Skeletal muscle satellite cell (primary cell): ENCODE measurements around the gene MMP2.
A peak's percentile ranks its signal among the peaks of the same experiment; 100 is the strongest.

ENCODE experiments used
- H3K27me3 ChIP-seq: 2 replicates; pipeline ENCODE4 v1.7.0; 2013; ENCODE audit warnings: low read length; ENCODE audit not compliant: control insufficient read depth, insufficient read depth
- H3K36me3 ChIP-seq: 2 replicates; pipeline ENCODE4 v1.7.0; 2013; ENCODE audit warnings: mild to moderate bottlenecking, control low read depth, low read length; ENCODE audit not compliant: insufficient read depth
- H3K4me1 ChIP-seq: 2 replicates; pipeline ENCODE4 v1.7.0; 2013; ENCODE audit warnings: low read length; ENCODE audit not compliant: control insufficient read depth, insufficient read depth
- H3K4me2 ChIP-seq: 2 replicates; pipeline ENCODE4 v1.7.0; 2013; ENCODE audit warnings: mild to moderate bottlenecking, low read length
- H3K4me3 ChIP-seq: 2 replicates; pipeline ENCODE4 v1.7.0; 2013; ENCODE audit warnings: low read length
- H3K9ac ChIP-seq: 2 replicates; pipeline ENCODE4 v1.7.0; 2013; ENCODE audit warnings: mild to moderate bottlenecking, low read depth, low read length, moderate library complexity
- H3K9me3 ChIP-seq: replicated peaks from 2 replicates; pipeline ENCODE4 v1.7.0; 2013; ENCODE audit warnings: mild to moderate bottlenecking, control low read depth, low read length

MMP2 gene

GRCh38 chr16:55508271-55508921 lies 29.4 kb downstream of the MMP2 start:
- H3K4me2 ChIP-seq = peak overlapping the region; percentile 90
- H3K4me1 ChIP-seq = peaks cover 12% of the 10 kb centered on the region
- peaks cover 52% of the 10 kb centered on the region for H3K36me3 ChIP-seq
- H3K9me3 ChIP-seq = no peaks in the 10 kb centered on the region
- no peaks in the 10 kb centered on the region for H3K27me3 ChIP-seq
- peak overlapping the region; percentile 78 for H3K9ac ChIP-seq
- peak overlapping the region; percentile 83 for H3K4me3 ChIP-seq

- H3K4me1 ChIP-seq = peaks cover 12% of the 10 kb centered on the region
- H3K9ac ChIP-seq = peak within 1 kb of the TSS; percentile 78
- H3K27me3 ChIP-seq = no peaks in the 10 kb centered on the region
- peaks cover 44% of the 10 kb centered on the region for H3K36me3 ChIP-seq
- H3K4me3 ChIP-seq = peak within 1 kb of the TSS; percentile 83
- H3K4me2 ChIP-seq = peak within 1 kb of the TSS; percentile 90
- H3K9me3 ChIP-seq = no peaks in the 10 kb centered on the region
These were observed 30.2 kb downstream of the MMP2 start, which contains the start of gene LPCAT2 for GRCh38 chr16:55508941-55509931. LPCAT2 (plus strand) TSS chr16:55509072; CDS start chr16:55509182, 110 bp downstream.

- Histone ChIP-seq H3K9me3 (no peaks in the 10 kb centered on the region), H3K27me3 (no peaks in the 10 kb centered on the region), H3K4me3 (peak overlapping the region; percentile 83), H3K4me2 (peak overlapping the region; percentile 90), H3K9ac (peak overlapping the region; percentile 78), H3K4me1 (peaks cover 13% of the 10 kb centered on the region), H3K36me3 (peaks cover 38% of the 10 kb centered on the region)
These were observed 31.3 kb downstream of the MMP2 start for GRCh38 chr16:55510185-55510805.

- no peaks in the 10 kb centered on the region for H3K27me3 ChIP-seq
- peaks cover 13% of the 10 kb centered on the region for H3K4me1 ChIP-seq
- H3K9me3 ChIP-seq = no peaks in the 10 kb centered on the region
- H3K4me3 ChIP-seq = no peak overlapping the region
- H3K36me3 ChIP-seq = peaks cover 15% of the 10 kb centered on the region
- no peak overlapping the region for H3K4me2 ChIP-seq
- no peak overlapping the region for H3K9ac ChIP-seq
These were observed 33.9 kb downstream of the MMP2 start for GRCh38 chr16:55512941-55513340.

GRCh38 chr16:55513616-55514015 lies 34.6 kb downstream of the MMP2 start:
- Histone ChIP-seq H3K4me3 (no peak overlapping the region), H3K27me3 (no peaks in the 10 kb centered on the region), H3K9ac (no peak overlapping the region), H3K36me3 (peaks cover 11% of the 10 kb centered on the region), H3K4me2 (no peak overlapping the region), H3K4me1 (peaks cover 10% of the 10 kb centered on the region), H3K9me3 (no peaks in the 10 kb centered on the region)

- Histone ChIP-seq H3K9ac (no peak overlapping the region), H3K36me3 (peaks cover 9% of the 10 kb centered on the region), H3K4me1 (peaks cover 4% of the 10 kb centered on the region), H3K4me2 (no peak overlapping the region), H3K9me3 (no peaks in the 10 kb centered on the region), H3K4me3 (no peak overlapping the region), H3K27me3 (no peaks in the 10 kb centered on the region)
These were observed 36.1 kb downstream of the MMP2 start for GRCh38 chr16:55515111-55515510.

- Histone ChIP-seq H3K9me3 (no peaks in the 10 kb centered on the region), H3K4me3 (no peak overlapping the region), H3K9ac (no peak overlapping the region), H3K36me3 (no peaks in the 10 kb centered on the region), H3K27me3 (no peaks in the 10 kb centered on the region), H3K4me2 (no peak overlapping the region), H3K4me1 (no peaks in the 10 kb centered on the region)
These were observed 42.8 kb downstream of the MMP2 start for GRCh38 chr16:55521792-55522191.

GRCh38 chr16:55526441-55526840 lies 47.4 kb downstream of the MMP2 start:
- Histone ChIP-seq H3K4me2 (no peak overlapping the region), H3K36me3 (no peaks in the 10 kb centered on the region), H3K27me3 (no peaks in the 10 kb centered on the region), H3K4me1 (no peaks in the 10 kb centered on the region), H3K9me3 (no peaks in the 10 kb centered on the region), H3K4me3 (no peak overlapping the region), H3K9ac (no peak overlapping the region)

GRCh38 chr16:55527885-55528284 lies 48.9 kb downstream of the MMP2 start:
- Histone ChIP-seq H3K36me3 (no peaks in the 10 kb centered on the region), H3K4me2 (no peak overlapping the region), H3K4me1 (no peaks in the 10 kb centered on the region)

GRCh38 chr16:55529018-55529417 lies 50.0 kb downstream of the MMP2 start:
- Histone ChIP-seq H3K4me2 (no peak overlapping the region), H3K27me3 (no peaks in the 10 kb centered on the region), H3K4me1 (no peaks in the 10 kb centered on the region), H3K9ac (no peak overlapping the region), H3K9me3 (no peaks in the 10 kb centered on the region), H3K36me3 (no peaks in the 10 kb centered on the region), H3K4me3 (no peak overlapping the region)

More at GRCh38 chr16:55527885-55528284, 48.9 kb downstream of the MMP2 start:
- Histone ChIP-seq H3K9me3 (no peaks in the 10 kb centered on the region), H3K4me3 (no peak overlapping the region), H3K27me3 (no peaks in the 10 kb centered on the region), H3K9ac (no peak overlapping the region)

GRCh38 chr16:55530316-55530856 lies 51.4 kb downstream of the MMP2 start:
- Histone ChIP-seq H3K36me3 (no peaks in the 10 kb centered on the region), H3K9ac (no peak overlapping the region), H3K9me3 (no peaks in the 10 kb centered on the region), H3K27me3 (no peaks in the 10 kb centered on the region), H3K4me3 (no peak overlapping the region), H3K4me1 (no peaks in the 10 kb centered on the region), H3K4me2 (no peak overlapping the region)
